Adipocyte (in vitro differentiated cells): ENCODE measurements around the gene SLC25A39.

ENCODE experiments used
- DNase-seq: peaks from one replicate; pipeline ENCODE4 v3.0.0-alpha.2; 2015; ENCODE audit warnings: low read depth
- H3K27me3 ChIP-seq: replicated peaks from 2 replicates; pipeline ENCODE4 v1.7.0; 2013; ENCODE audit warnings: mild to moderate bottlenecking, low read length, moderate library complexity; ENCODE audit not compliant: control insufficient read depth, insufficient read depth
- H3K36me3 ChIP-seq: 2 replicates; pipeline ENCODE4 v1.7.0; 2013; ENCODE audit warnings: low read length, mild to moderate bottlenecking, moderate library complexity; ENCODE audit not compliant: control insufficient read depth, insufficient read depth, severe bottlenecking
- H3K4me1 ChIP-seq: 2 replicates; pipeline ENCODE4 v1.7.0; 2013; ENCODE audit warnings: mild to moderate bottlenecking, low read length, moderate library complexity; ENCODE audit not compliant: control insufficient read depth, insufficient read depth
- H3K4me3 ChIP-seq: 2 replicates; pipeline ENCODE4 v1.7.0; 2013; ENCODE audit warnings: mild to moderate bottlenecking, low read length, moderate library complexity
- H3K9ac ChIP-seq: 2 replicates; pipeline ENCODE4 v1.7.0; 2013; ENCODE audit warnings: mild to moderate bottlenecking, low read length, moderate library complexity
- H3K9me3 ChIP-seq: 2 replicates; pipeline ENCODE4 v1.7.0; 2013; ENCODE audit warnings: mild to moderate bottlenecking, low read length, moderate library complexity; ENCODE audit not compliant: control insufficient read depth

Gene SLC25A39

DNA sequence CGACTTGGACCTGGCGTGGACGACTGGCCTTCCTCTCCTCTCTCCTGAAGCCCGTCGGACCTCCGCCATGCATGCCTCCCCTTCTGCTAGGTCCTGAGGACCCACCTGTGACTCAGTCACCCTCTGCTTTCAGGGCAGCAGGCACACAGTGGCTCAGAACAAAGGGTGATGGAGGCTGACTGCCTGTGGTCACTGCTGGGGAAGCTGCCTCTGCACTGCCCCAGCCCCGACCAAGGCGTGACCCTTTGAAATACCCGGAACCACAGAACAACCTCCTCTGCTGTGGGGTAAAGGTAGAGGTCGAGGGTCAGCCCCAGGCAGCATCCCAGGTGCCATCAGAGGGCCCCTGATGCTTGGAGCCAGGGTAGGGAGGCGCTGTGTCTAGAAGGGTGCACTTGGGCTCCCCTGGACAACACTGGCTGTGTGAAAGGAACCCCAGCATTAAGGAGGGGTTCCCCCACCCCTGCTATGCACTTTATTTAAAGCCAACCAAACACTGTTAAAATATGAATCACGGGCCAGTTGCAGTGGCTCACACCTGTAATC lies 44.2 kb downstream of the SLC25A39 start:
- H3K4me3 ChIP-seq = no peak overlapping the region
- no peaks in the 10 kb centered on the region for H3K36me3 ChIP-seq
- peaks cover 10% of the 10 kb centered on the region for H3K4me1 ChIP-seq
- H3K9ac ChIP-seq = no peak overlapping the region
- DNase-seq = no peak
- peaks cover 6% of the 10 kb centered on the region for H3K27me3 ChIP-seq
- H3K9me3 ChIP-seq = no peaks in the 10 kb centered on the region

GRCh38 chr17:44279666-44280391 lies 44.8 kb downstream of the SLC25A39 start:
- Histone ChIP-seq H3K36me3 (no peaks in the 10 kb centered on the region), H3K4me1 (peaks cover 10% of the 10 kb centered on the region), H3K27me3 (peaks cover under 1% of the 10 kb centered on the region), H3K4me3 (no peak overlapping the region), H3K9ac (no peak overlapping the region), H3K9me3 (no peaks in the 10 kb centered on the region)
- peak; percentile 19 for DNase-seq

GRCh38 chr17:44279346-44279665 lies 45.3 kb downstream of the SLC25A39 start:
- Histone ChIP-seq H3K9ac (no peak overlapping the region), H3K9me3 (no peaks in the 10 kb centered on the region), H3K4me3 (no peak overlapping the region), H3K4me1 (peaks cover 10% of the 10 kb centered on the region), H3K27me3 (peaks cover 3% of the 10 kb centered on the region), H3K36me3 (no peaks in the 10 kb centered on the region)
- no peak for DNase-seq

- H3K4me1 ChIP-seq = peaks cover 10% of the 10 kb centered on the region
- no peak for DNase-seq
Observed at GRCh38 chr17:44277976-44278375, 46.6 kb downstream of the SLC25A39 start.

DNA sequence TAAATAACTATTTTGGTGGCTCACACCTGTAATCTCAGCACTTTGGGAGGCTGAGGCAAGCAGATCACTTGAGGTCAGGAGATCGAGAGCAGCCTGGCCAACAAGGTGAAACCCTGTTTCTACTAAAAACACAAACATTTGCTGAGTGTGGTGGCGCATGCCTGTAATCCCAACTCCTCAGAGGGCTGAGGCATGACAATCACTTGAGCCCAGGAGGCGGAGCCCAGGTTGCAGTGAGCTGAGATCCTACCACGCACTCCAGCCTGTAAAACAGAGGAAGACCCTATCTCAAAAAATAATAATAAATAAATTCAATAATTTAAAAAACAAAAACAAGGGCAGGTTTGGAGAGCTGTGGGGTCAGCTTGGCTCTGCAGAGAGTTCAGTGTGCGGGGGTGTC lies 51.0 kb downstream of the SLC25A39 start:
- Histone ChIP-seq H3K27me3 (peaks cover 27% of the 10 kb centered on the region), H3K4me1 (peaks cover 4% of the 10 kb centered on the region), H3K4me3 (no peak overlapping the region), H3K9me3 (no peaks in the 10 kb centered on the region), H3K36me3 (no peaks in the 10 kb centered on the region), H3K9ac (no peak overlapping the region)
- DNase-seq = no peak

More at GRCh38 chr17:44277976-44278375, 46.6 kb downstream of the SLC25A39 start:
- no peaks in the 10 kb centered on the region for H3K36me3 ChIP-seq
- H3K9ac ChIP-seq = no peak overlapping the region
- peaks cover 8% of the 10 kb centered on the region for H3K27me3 ChIP-seq
- H3K9me3 ChIP-seq = no peaks in the 10 kb centered on the region
- H3K4me3 ChIP-seq = no peak overlapping the region

DNA sequence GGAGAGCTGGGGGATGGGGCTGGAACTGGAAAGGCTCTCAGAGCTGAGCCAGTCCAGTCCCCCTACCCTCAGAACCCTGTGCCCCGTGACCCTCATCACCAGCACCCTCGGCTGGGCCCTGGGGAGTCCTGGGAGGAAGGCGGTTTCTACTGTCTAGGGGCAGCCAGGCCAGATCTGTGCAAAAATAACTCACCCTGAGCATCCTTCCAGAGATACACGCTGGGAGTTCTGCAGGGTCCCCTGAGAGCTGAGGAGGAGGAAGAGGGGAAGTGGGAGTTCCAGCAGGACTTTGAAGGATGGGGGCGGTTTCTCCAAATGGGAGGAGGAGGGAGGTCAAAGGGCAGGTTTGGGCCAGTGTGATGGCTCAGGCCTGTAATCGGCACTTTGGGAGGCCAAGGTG lies 51.7 kb downstream of the SLC25A39 start:
- no peak for DNase-seq
- no peaks in the 10 kb centered on the region for H3K9me3 ChIP-seq
- no peak overlapping the region for H3K9ac ChIP-seq
- no peak overlapping the region for H3K4me3 ChIP-seq
- peaks cover 30% of the 10 kb centered on the region for H3K27me3 ChIP-seq
- H3K36me3 ChIP-seq = no peaks in the 10 kb centered on the region
- H3K4me1 ChIP-seq = peaks cover 4% of the 10 kb centered on the region

DNA sequence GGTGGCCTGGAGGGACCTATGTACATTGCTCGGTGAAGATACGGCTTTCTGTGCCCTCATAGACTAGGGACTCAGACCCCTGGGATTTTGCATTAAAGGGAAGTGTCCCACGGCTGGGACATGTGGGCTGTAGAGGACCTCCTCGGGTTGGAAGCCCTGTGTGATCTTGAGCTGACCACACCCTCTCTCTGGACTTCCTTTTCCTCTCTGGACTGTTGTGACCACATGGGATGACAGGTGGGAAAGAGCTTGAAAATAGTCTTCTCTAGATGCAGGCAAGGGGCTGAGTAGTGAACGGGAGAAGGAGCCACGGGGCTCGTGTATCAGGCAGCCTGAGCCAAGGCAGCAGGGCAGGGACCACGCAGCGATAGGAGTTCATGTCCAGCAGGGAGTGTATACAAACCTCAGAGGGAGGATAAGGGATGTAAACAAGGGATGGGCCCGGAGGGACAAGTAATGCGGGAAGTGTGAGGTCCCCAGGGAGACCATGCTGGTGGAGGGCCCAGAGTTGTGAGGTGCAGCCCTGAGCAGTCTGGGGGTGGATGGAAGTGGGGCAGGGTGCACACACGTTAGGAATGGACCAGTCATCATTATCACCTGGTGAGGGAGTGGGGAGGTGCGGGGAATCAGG lies 52.2 kb downstream of the SLC25A39 start:
- Histone ChIP-seq H3K9ac (no peak overlapping the region), H3K36me3 (no peaks in the 10 kb centered on the region), H3K4me1 (peaks cover 4% of the 10 kb centered on the region), H3K9me3 (no peaks in the 10 kb centered on the region), H3K27me3 (peaks cover 30% of the 10 kb centered on the region), H3K4me3 (no peak overlapping the region)
- DNase-seq = no peak
